Mesothelial cell of epicardium (in vitro differentiated cells): Measurements from ENCODE around the gene PKD1L1. TPM values are rescaled to one million over a fixed set of nuclear protein-coding genes. Genes with fewer than 3 reads are reported as not detected.

Experiments
- DNase-seq, 2 experiments: peaks; one replicate each; pipeline ENCODE4 v3.0.0; 2021; ENCODE audit warnings: low spot score in 2 of 2; ENCODE audit not compliant: unreplicated experiment in 2 of 2
- H3K27ac Mint-ChIP-seq: 2 replicates; pipeline ENCODE4 v1.8.0; 2021; ENCODE audit warnings: mixed read lengths
- H3K27me3 Mint-ChIP-seq: 2 replicates; pipeline ENCODE4 v1.8.0; 2021; ENCODE audit warnings: low read depth, mixed read lengths
- H3K36me3 Mint-ChIP-seq: 2 replicates; pipeline ENCODE4 v1.8.0; 2021; ENCODE audit warnings: mixed read lengths
- H3K4me1 Mint-ChIP-seq: 2 replicates; pipeline ENCODE4 v1.8.0; 2021; ENCODE audit warnings: mixed read lengths
- H3K4me3 Mint-ChIP-seq: 2 replicates; pipeline ENCODE4 v1.8.0; 2021; ENCODE audit warnings: mild to moderate bottlenecking, moderate library complexity, mixed read lengths
- H3K9me3 Mint-ChIP-seq: 2 replicates; pipeline ENCODE4 v1.8.0; 2021; ENCODE audit warnings: mixed read lengths
- CTCF ChIP-seq: fragments of 200-600 bp; sonication (generic); IDR thresholded peaks from one replicate; pipeline ENCODE4 v1.5.0; 2021; ENCODE audit warnings: antibody characterized with exemption; ENCODE audit not compliant: unreplicated experiment
- total RNA-seq: library from RNA; stranded (reverse); gene quantifications from 3 replicates; pipeline ENCODE4 v1.2.1, GENCODE V29; 2021

Gene PKD1L1
- total RNA-seq, 1 donor from 2014 or later: 0.36 TPM

- H3K36me3 Mint-ChIP-seq: no peaks in the 10 kb centered on the region
- H3K4me3 Mint-ChIP-seq: no peak overlapping the region
- no peaks in the 10 kb centered on the region for H3K9me3 Mint-ChIP-seq
- no peak overlapping the region for H3K27ac Mint-ChIP-seq
- no peak for TF ChIP-seq CTCF
- H3K4me1 Mint-ChIP-seq: no peaks in the 10 kb centered on the region
- DNase-seq: no peak
- no peaks in the 10 kb centered on the region for H3K27me3 Mint-ChIP-seq
Measured at GRCh38 chr7:47852330-47853245, 95.7 kb downstream of the PKD1L1 start.

GRCh38 chr7:47847207-47847606 lies 101.1 kb downstream of the PKD1L1 start:
- no peak for DNase-seq
- Mint-ChIP-seq H3K36me3 (no peaks in the 10 kb centered on the region), H3K4me3 (no peak overlapping the region), H3K27me3 (peaks cover 6% of the 10 kb centered on the region), H3K4me1 (peaks cover 7% of the 10 kb centered on the region), H3K27ac (no peak overlapping the region), H3K9me3 (no peaks in the 10 kb centered on the region)
- no peak for TF ChIP-seq CTCF

- no peak for DNase-seq
- H3K9me3 Mint-ChIP-seq: no peaks in the 10 kb centered on the region
- H3K27me3 Mint-ChIP-seq: peaks cover 11% of the 10 kb centered on the region
- no peak overlapping the region for H3K4me3 Mint-ChIP-seq
- no peaks in the 10 kb centered on the region for H3K36me3 Mint-ChIP-seq
- H3K27ac Mint-ChIP-seq: peak overlapping the region; percentile 26
- H3K4me1 Mint-ChIP-seq: peaks cover 7% of the 10 kb centered on the region
- no peak for TF ChIP-seq CTCF
Measured at GRCh38 chr7:47846138-47846836, 102.0 kb downstream of the PKD1L1 start.

- H3K9me3 Mint-ChIP-seq: no peaks in the 10 kb centered on the region
- no peak for DNase-seq
- H3K4me3 Mint-ChIP-seq: no peak overlapping the region
- H3K27ac Mint-ChIP-seq: no peak overlapping the region
- H3K27me3 Mint-ChIP-seq: peaks cover 19% of the 10 kb centered on the region
- H3K4me1 Mint-ChIP-seq: peaks cover 7% of the 10 kb centered on the region
- no peaks in the 10 kb centered on the region for H3K36me3 Mint-ChIP-seq
- no peak for TF ChIP-seq CTCF
Measured at GRCh38 chr7:47844311-47844710, 104.0 kb downstream of the PKD1L1 start.

- Mint-ChIP-seq H3K4me3 (no peak overlapping the region), H3K27ac (no peak overlapping the region)
- no peak for DNase-seq
Measured at GRCh38 chr7:47843291-47843690, 105.0 kb downstream of the PKD1L1 start.

More at GRCh38 chr7:47843291-47843690, 105.0 kb downstream of the PKD1L1 start:
- TF ChIP-seq CTCF: no peak
- Mint-ChIP-seq H3K4me1 (peaks cover 7% of the 10 kb centered on the region), H3K27me3 (peaks cover 19% of the 10 kb centered on the region), H3K9me3 (no peaks in the 10 kb centered on the region), H3K36me3 (no peaks in the 10 kb centered on the region)
